ENCODE measurements around the gene SLC27A3.

SLC27A3 gene, protein sequence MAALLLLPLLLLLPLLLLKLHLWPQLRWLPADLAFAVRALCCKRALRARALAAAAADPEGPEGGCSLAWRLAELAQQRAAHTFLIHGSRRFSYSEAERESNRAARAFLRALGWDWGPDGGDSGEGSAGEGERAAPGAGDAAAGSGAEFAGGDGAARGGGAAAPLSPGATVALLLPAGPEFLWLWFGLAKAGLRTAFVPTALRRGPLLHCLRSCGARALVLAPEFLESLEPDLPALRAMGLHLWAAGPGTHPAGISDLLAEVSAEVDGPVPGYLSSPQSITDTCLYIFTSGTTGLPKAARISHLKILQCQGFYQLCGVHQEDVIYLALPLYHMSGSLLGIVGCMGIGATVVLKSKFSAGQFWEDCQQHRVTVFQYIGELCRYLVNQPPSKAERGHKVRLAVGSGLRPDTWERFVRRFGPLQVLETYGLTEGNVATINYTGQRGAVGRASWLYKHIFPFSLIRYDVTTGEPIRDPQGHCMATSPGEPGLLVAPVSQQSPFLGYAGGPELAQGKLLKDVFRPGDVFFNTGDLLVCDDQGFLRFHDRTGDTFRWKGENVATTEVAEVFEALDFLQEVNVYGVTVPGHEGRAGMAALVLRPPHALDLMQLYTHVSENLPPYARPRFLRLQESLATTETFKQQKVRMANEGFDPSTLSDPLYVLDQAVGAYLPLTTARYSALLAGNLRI

GRCh38 chr1:153774780-153775457 lies at the start of gene SLC27A3:
Gene SLC27A3, plus strand, starts transcription at chr1:153775407. Its CDS starts 91 bp downstream, at chr1:153775498.
- DNase-seq: peak; percentile 79

DNA sequence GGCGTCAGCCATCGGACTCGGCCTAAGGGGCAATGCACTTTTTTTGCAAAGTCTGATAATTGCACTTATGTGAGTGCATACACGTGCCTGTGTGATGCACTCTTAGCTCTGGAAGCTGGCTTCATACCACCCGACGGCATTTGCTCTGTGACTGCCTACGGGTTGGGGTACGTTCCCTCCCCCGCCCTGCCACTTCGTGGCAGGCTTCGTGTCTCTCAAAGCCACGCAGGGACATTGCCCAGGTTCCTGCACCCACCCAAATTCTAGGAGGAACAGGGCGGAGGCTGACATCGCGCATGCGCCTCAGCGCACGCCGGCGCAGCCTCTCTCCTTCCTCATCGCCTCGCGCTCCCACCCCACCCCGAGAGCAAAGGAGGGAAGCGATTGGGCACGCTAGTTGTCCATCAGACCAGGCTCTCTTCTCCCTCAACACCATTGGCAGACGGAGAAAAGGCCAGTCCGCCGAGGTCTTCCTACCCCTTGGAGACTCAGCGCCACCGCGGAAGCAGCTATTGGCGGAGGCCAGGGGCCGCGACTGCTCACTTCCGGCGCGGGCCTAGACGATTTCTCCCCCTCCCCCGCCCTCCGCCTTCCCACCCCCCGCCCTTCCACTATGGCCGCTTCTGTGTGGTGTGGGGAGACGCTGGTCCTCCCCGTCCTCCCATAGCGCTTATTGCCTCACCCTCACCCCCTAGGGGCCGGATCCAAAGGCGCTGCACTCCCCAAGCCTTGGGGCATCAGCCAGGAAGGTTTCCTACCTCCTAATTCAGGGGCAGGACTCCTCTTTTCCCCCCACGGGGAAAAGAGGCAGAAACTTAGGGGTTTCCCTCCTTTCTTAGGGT lies 47.5 kb upstream of the SLC27A3 start, which contains the start of gene INTS3:
Gene INTS3 (plus strand): TSS at position 588 of the 842 bp plus-strand sequence. CDS start 585 bp downstream, outside the sequence.
- peak; percentile 100 for DNase-seq

- peak; percentile 72 for DNase-seq
Measured at GRCh38 chr1:153728305-153729066, 46.7 kb upstream of the SLC27A3 start.

DNA sequence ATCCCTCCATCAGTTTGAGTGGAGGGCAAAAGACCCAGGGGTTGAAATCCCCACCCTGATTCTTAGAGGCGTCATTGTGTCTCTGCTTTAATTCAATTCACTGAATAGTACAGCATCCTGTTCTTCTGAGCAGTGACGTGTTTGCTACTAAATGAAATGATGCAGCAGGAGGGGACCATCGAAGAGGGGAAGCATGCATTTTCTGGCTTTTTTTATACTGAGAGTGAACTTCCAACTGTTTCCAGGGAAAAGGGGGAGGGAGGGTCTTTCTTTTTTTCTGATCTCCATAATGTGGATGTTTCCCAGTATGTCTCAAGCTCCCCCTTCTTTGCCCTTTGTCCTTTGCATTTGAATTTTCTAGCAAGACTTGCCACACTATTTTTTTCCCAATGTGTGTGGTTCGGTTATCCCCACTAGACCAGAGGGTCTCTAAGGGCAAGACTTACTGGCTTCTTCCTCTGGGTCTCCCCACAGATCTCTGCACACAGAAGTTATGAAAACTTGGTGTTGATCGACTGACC lies 44.7 kb upstream of the SLC27A3 start:
- DNase-seq: no peak

GRCh38 chr1:153733970-153734369 lies 41.2 kb upstream of the SLC27A3 start:
- DNase-seq: peak; percentile 38

- DNase-seq: no peak
Measured at GRCh38 chr1:153734396-153735089, 40.7 kb upstream of the SLC27A3 start.

- DNase-seq: no peak
Measured at GRCh38 chr1:153735090-153735420, 40.2 kb upstream of the SLC27A3 start.

- DNase-seq: no peak
Measured at GRCh38 chr1:153741986-153742385, 33.2 kb upstream of the SLC27A3 start.

- no peak for DNase-seq
Measured at GRCh38 chr1:153742411-153743142, 32.6 kb upstream of the SLC27A3 start.

DNA sequence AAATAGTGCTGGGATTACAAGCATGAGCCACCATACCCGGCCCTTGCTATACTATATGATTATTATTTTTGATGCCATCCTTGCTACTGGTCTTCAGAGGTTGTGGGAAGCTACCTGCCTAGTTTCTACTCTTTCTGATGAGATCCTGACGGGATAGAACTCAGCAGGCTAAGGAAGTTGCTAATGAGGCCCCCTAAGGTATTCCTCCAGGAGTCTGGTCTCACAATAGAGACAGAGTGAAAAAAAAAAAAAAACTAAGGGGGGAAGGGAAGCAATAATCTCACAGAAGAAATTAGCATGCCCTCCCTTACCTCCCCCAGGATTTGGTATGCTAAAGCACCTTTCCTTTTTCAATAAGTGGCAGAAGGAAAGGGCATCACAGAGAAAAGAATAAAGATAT lies 29.8 kb upstream of the SLC27A3 start:
- no peak for DNase-seq

DNA sequence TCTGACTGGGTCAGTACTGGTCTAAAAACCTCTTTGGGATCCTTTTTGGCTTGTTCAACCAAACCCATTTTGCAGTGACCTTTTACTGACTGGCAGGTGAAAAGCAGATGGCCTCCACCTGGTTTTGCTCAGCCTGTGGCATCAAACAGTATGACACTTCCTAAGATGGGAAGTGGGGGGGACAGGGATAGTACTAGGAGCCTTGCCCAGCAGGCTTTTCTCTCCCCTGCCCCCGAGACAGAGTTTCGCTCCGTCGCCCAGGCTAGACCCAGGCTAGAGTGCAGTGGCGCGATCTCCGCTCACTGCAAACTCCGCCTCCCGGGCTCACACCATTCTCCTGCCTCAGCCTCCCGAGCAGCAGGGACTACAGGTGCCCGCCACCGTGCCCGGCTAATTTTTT lies 29.0 kb upstream of the SLC27A3 start:
- DNase-seq: no peak

DNA sequence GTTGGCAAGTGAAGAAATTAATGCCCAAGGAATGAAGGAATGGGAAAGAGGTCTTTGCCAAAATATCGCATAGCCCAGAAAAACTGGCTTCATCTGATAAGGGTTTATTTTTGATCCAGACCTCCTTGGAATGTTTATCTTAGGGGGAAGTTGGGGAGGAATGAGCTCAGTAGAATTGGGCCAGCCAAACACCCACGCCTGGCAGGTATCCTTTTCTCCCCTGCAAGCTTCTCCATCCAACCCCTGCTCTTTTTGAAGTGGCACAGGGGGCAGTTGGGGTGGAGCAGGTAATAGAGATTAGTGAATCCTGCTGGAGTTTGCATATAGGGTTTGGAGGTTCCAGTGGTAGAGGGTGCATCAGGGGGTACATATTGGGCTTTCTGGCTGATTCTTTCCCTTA lies 26.3 kb upstream of the SLC27A3 start:
- DNase-seq: no peak

- peak; percentile 73 for DNase-seq
Measured at GRCh38 chr1:153749408-153750005, 25.7 kb upstream of the SLC27A3 start.

GRCh38 chr1:153750026-153750995 lies 24.9 kb upstream of the SLC27A3 start:
- DNase-seq: no peak

- DNase-seq: no peak
Measured at GRCh38 chr1:153752072-153752471, 23.1 kb upstream of the SLC27A3 start.

GRCh38 chr1:153752571-153753195 lies 22.5 kb upstream of the SLC27A3 start:
- DNase-seq: no peak

- no peak for DNase-seq
Measured at GRCh38 chr1:153754266-153754665, 20.9 kb upstream of the SLC27A3 start.

GRCh38 chr1:153760440-153760839 lies 14.8 kb upstream of the SLC27A3 start:
- no peak for DNase-seq
